ENCODE data around the gene CDHR3. TPM values are rescaled to one million over a fixed set of nuclear protein-coding genes. Genes with fewer than 3 reads are reported as not detected.

Gene CDHR3
- total and polyA plus RNA-seq, 2 donors (not counting 3 experiments of a cell fraction or from before 2014, with no cell fraction given) = 0.46 to 2.3 TPM

- no TSS peak for BruUV-seq (replicated peaks)
- Histone ChIP-seq H3K36me3 (ENCODE audit: control insufficient read depth in 2 of 2, extremely low read depth in 1 of 2, insufficient read depth in 2 of 2, low read length in 2 of 2) (no peaks in the 10 kb centered on the region), H3K9ac (replicated peaks; ENCODE audit: extremely low read depth, insufficient read depth, low read length) (no peak overlapping the region), H3K27ac (ENCODE audit: insufficient read depth, low read depth, low read length) (no peak overlapping the region), H3K4me3 (replicated peaks in 1 of 3; ENCODE audit: insufficient read depth in 1 of 3, low read depth in 1 of 3, low read length in 3 of 3) (no peak overlapping the region), H3K27me3 (ENCODE audit: control insufficient read depth in 2 of 2, insufficient read depth in 2 of 2, low read length in 2 of 2) (no peaks in the 10 kb centered on the region), H3K4me2 (ENCODE audit: insufficient read depth, low read length) (no peak overlapping the region), H3K9me3 (replicated peaks; ENCODE audit: control insufficient read depth, insufficient read depth, low read length) (no peaks in the 10 kb centered on the region), H2AFZ (ENCODE audit: low read depth, low read length) (no peak overlapping the region), H3K79me2 (ENCODE audit: control insufficient read depth, insufficient read depth, low read length) (no peaks in the 10 kb centered on the region), H3K9me1 (replicated peaks; ENCODE audit: control insufficient read depth, extremely low read depth, insufficient read depth, low read length) (no peaks in the 10 kb centered on the region), H4K20me1 (replicated peaks; ENCODE audit: control insufficient read depth, extremely low read depth, insufficient read depth, low read length) (no peaks in the 10 kb centered on the region), H3K4me1 (ENCODE audit: control insufficient read depth, extremely low read depth, insufficient read depth, low read length) (peaks cover 35% of the 10 kb centered on the region)
- DNase-seq (ENCODE audit: low read depth, low spot score) (no peak), FAIRE-seq (no peak)
- TF ChIP-seq MAX (IDR thresholded peaks at IDR 0.05; ENCODE audit: insufficient read depth, insufficient read length) = no peak
- no peak for TF ChIP-seq POLR2A (IDR thresholded peaks at IDR 0.05; ENCODE audit: low read depth, low read length)
- TF ChIP-seq MYC (IDR thresholded peaks at IDR 0.05; ENCODE audit: low read depth, low read length) = no peak
- TF ChIP-seq GATA2 (IDR thresholded peaks at IDR 0.05; ENCODE audit: insufficient read depth, insufficient read length, low read depth, low read length) = no peak
- no peak for TF ChIP-seq JUN (IDR thresholded peaks at IDR 0.05; ENCODE audit: borderline replicate concordance, insufficient read depth, insufficient read length, low read depth)
- TF ChIP-seq, protein P1, sequence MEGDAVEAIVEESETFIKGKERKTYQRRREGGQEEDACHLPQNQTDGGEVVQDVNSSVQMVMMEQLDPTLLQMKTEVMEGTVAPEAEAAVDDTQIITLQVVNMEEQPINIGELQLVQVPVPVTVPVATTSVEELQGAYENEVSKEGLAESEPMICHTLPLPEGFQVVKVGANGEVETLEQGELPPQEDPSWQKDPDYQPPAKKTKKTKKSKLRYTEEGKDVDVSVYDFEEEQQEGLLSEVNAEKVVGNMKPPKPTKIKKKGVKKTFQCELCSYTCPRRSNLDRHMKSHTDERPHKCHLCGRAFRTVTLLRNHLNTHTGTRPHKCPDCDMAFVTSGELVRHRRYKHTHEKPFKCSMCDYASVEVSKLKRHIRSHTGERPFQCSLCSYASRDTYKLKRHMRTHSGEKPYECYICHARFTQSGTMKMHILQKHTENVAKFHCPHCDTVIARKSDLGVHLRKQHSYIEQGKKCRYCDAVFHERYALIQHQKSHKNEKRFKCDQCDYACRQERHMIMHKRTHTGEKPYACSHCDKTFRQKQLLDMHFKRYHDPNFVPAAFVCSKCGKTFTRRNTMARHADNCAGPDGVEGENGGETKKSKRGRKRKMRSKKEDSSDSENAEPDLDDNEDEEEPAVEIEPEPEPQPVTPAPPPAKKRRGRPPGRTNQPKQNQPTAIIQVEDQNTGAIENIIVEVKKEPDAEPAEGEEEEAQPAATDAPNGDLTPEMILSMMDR (IDR thresholded peaks at IDR 0.05; ENCODE audit: extremely low read depth in 1 of 2, insufficient read depth in 1 of 2, low read depth in 1 of 2, low read length in 2 of 2) = no peak
- TF ChIP-seq EZH2 (IDR thresholded peaks at IDR 0.05; ENCODE audit: borderline replicate concordance, low read depth, low read length, severe bottlenecking) = no peak
- no peak for TF ChIP-seq FOS (IDR thresholded peaks at IDR 0.05; ENCODE audit: borderline replicate concordance, insufficient read depth, low read length)
- no peak for TF ChIP-seq POLR2AphosphoS5 (IDR thresholded peaks at IDR 0.05; ENCODE audit: insufficient read depth, low read depth, low read length)
- ChIA-PET CTCF (interaction anchor here (1.2 kb wide), 1 partner anchor 86 kb away, joined by 3 read pairs; no protein-coding TSS in a partner anchor), POLR2A (no interaction called here)
- intact Hi-C loops (cut with micrococcal nuclease) = no loop called here
- dilution Hi-C loops (cut with MboI; ENCODE audit: extremely low pct_ligation_motif_present, low sequenced_read_pairs) = loop anchor here (25.0 kb wide), 1 partner anchor 95 kb away; no protein-coding TSS in a partner anchor
Observed at GRCh38 chr7:106067678-106068077, 104.6 kb downstream of the CDHR3 start.

Measured in endothelial cell of umbilical vein (primary cell).